Astrocyte (in vitro differentiated cells and primary cell): ENCODE results near the gene LMTK2. TPM values are rescaled to one million over a fixed set of nuclear protein-coding genes. Genes with fewer than 3 reads are reported as not detected.
A peak's percentile ranks its signal among the peaks of the same experiment; 100 is the strongest.

Experiments used
- DNase-seq: peaks from one replicate; pipeline ENCODE4 v3.0.0-alpha.2; 2010; ENCODE audit warnings: low read depth
- FAIRE-seq: peaks from 2 replicates; lab custom pipeline; 2011; peaks lifted over from hg19 to GRCh38; lab: Jason Lieb, UNC
- H2AFZ ChIP-seq: 2 replicates; pipeline ENCODE4 v1.6.0; 2012; ENCODE audit warnings: low read depth, low read length, inconsistent platforms
- H3K27ac ChIP-seq: 2 replicates; pipeline ENCODE4 v1.5.1; 2011; ENCODE audit warnings: low read depth, low read length, inconsistent platforms
- H3K27me3 ChIP-seq: 2 replicates; pipeline ENCODE4 v1.6.0; 2011; ENCODE audit warnings: low read length, inconsistent platforms; ENCODE audit not compliant: insufficient read depth
- H3K36me3 ChIP-seq: 2 replicates; pipeline ENCODE4 v1.5.1; 2011; ENCODE audit warnings: low read length, inconsistent platforms; ENCODE audit not compliant: insufficient read depth
- H3K4me1 ChIP-seq: 2 replicates; pipeline ENCODE4 v1.5.1; 2011; ENCODE audit warnings: low read length, inconsistent platforms; ENCODE audit not compliant: insufficient read depth
- H3K4me2 ChIP-seq: 2 replicates; pipeline ENCODE4 v1.6.0; 2012; ENCODE audit warnings: low read length, inconsistent platforms
- H3K4me3 ChIP-seq: 2 replicates; pipeline ENCODE4 v1.5.1; 2011; ENCODE audit warnings: low read depth, mild to moderate bottlenecking, low read length, inconsistent platforms; ENCODE audit not compliant: insufficient read depth
- H3K79me2 ChIP-seq: 2 replicates; pipeline ENCODE4 v1.6.0; 2012; ENCODE audit warnings: mild to moderate bottlenecking, low read length, inconsistent platforms; ENCODE audit not compliant: insufficient read depth
- H3K9ac ChIP-seq: 2 replicates; pipeline ENCODE4 v1.6.0; 2012; ENCODE audit warnings: mild to moderate bottlenecking, low read length, inconsistent platforms
- H3K9me3 ChIP-seq: 2 replicates; pipeline ENCODE4 v1.5.1; 2012; ENCODE audit warnings: low read depth, mild to moderate bottlenecking, low read length, inconsistent platforms; ENCODE audit not compliant: insufficient read depth
- H4K20me1 ChIP-seq: 2 replicates; pipeline ENCODE4 v1.6.0; 2012; ENCODE audit warnings: low read length, inconsistent platforms; ENCODE audit not compliant: insufficient read depth
- H3K27ac Mint-ChIP-seq: one replicate; pipeline ENCODE4 v1.8.0; 2021; ENCODE audit warnings: mild to moderate bottlenecking, mixed read lengths; ENCODE audit not compliant: unreplicated experiment
- H3K27me3 Mint-ChIP-seq: one replicate; pipeline ENCODE4 v1.8.0; 2021; ENCODE audit warnings: low read depth, mixed read lengths; ENCODE audit not compliant: unreplicated experiment
- H3K36me3 Mint-ChIP-seq: one replicate; pipeline ENCODE4 v1.8.0; 2021; ENCODE audit warnings: low read depth, mixed read lengths; ENCODE audit not compliant: unreplicated experiment
- H3K4me1 Mint-ChIP-seq: one replicate; pipeline ENCODE4 v1.8.0; 2021; ENCODE audit warnings: low read depth, mixed read lengths; ENCODE audit not compliant: unreplicated experiment
- H3K4me3 Mint-ChIP-seq: one replicate; pipeline ENCODE4 v1.8.0; 2021; ENCODE audit warnings: mild to moderate bottlenecking, moderate library complexity, mixed read lengths; ENCODE audit not compliant: unreplicated experiment
- H3K9me3 Mint-ChIP-seq: one replicate; pipeline ENCODE4 v1.8.0; 2021; ENCODE audit warnings: mild to moderate bottlenecking, mixed read lengths; ENCODE audit not compliant: unreplicated experiment
- CTCF ChIP-seq: IDR thresholded peaks from 2 replicates; pipeline ENCODE4 v1.5.1; 2011; ENCODE audit warnings: low read depth, mild to moderate bottlenecking, inconsistent platforms, low read length, moderate library complexity; ENCODE audit not compliant: insufficient read depth
- EZH2 ChIP-seq: IDR thresholded peaks from 2 replicates; pipeline ENCODE4 v1.6.1; 2012; ENCODE audit warnings: mild to moderate bottlenecking, low read length, inconsistent platforms; ENCODE audit not compliant: insufficient read depth
- total RNA-seq: library from RNA; stranded (reverse); gene quantifications from 2 replicates; pipeline ENCODE4 v1.2.1, GENCODE V29; 2021

Gene LMTK2
- total RNA-seq, 1 donor from 2014 or later: 15.2 TPM

GRCh38 chr7:98194672-98195457 is 88.2 kb downstream of the LMTK2 start:
- no peaks in the 10 kb centered on the region for H3K27me3 ChIP-seq
- H3K9ac ChIP-seq: no peak overlapping the region
- peaks cover 10% of the 10 kb centered on the region for H3K4me1 Mint-ChIP-seq
- H3K27ac ChIP-seq: no peak overlapping the region
- H3K4me3 Mint-ChIP-seq: no peak overlapping the region
- peak overlapping the region; percentile 6 for H3K4me2 ChIP-seq
- H3K9me3 ChIP-seq: no peaks in the 10 kb centered on the region
- no peak overlapping the region for H3K4me3 ChIP-seq
- TF ChIP-seq EZH2: no peak
- TF ChIP-seq CTCF: no peak
- DNase-seq (peak; percentile 19), FAIRE-seq (no peak)
- no peaks in the 10 kb centered on the region for H3K9me3 Mint-ChIP-seq
- H3K36me3 ChIP-seq: no peaks in the 10 kb centered on the region
- H3K27me3 Mint-ChIP-seq: no peaks in the 10 kb centered on the region
- H3K27ac Mint-ChIP-seq: peak overlapping the region; percentile 18
- H2AFZ ChIP-seq: no peak overlapping the region
- H3K4me1 ChIP-seq: no peaks in the 10 kb centered on the region
- H3K36me3 Mint-ChIP-seq: peaks cover 17% of the 10 kb centered on the region
- H4K20me1 ChIP-seq: peaks cover 4% of the 10 kb centered on the region
- H3K79me2 ChIP-seq: peaks cover 3% of the 10 kb centered on the region

GRCh38 chr7:98196706-98197605 is 90.3 kb downstream of the LMTK2 start:
- no peak for FAIRE-seq
- no peak overlapping the region for H3K4me3 ChIP-seq
- no peak overlapping the region for H3K27ac ChIP-seq
- Mint-ChIP-seq H3K9me3 (no peaks in the 10 kb centered on the region), H3K4me3 (no peak overlapping the region), H3K27me3 (no peaks in the 10 kb centered on the region), H3K36me3 (peaks cover 11% of the 10 kb centered on the region), H3K4me1 (peaks cover 10% of the 10 kb centered on the region), H3K27ac (no peak overlapping the region)
- H3K9ac ChIP-seq: no peak overlapping the region
- no peaks in the 10 kb centered on the region for H3K36me3 ChIP-seq
- no peak for TF ChIP-seq CTCF
- TF ChIP-seq EZH2: no peak
- no peaks in the 10 kb centered on the region for H3K4me1 ChIP-seq
- peaks cover 4% of the 10 kb centered on the region for H4K20me1 ChIP-seq
- no peak for DNase-seq
- H2AFZ ChIP-seq: no peak overlapping the region
- no peaks in the 10 kb centered on the region for H3K27me3 ChIP-seq
- no peaks in the 10 kb centered on the region for H3K9me3 ChIP-seq
- H3K79me2 ChIP-seq: peaks cover 3% of the 10 kb centered on the region
- H3K4me2 ChIP-seq: no peak overlapping the region
